GM12892 (cell line): ENCODE results near the gene TAS2R60.

Experiments used
- POLR2A ChIP-seq: IDR thresholded peaks from 2 replicates; pipeline ENCODE4 v1.6.1; 2011; ENCODE audit warnings: low read depth, low read length, control low read depth
- POLR2AphosphoS5 ChIP-seq: IDR thresholded peaks from 2 replicates; pipeline ENCODE4 v1.6.1; 2011; ENCODE audit warnings: low read depth, low read length, control low read depth

GRCh38 chr7:143434660-143435059 is 8.6 kb upstream of the TAS2R60 start:
- TF ChIP-seq POLR2A: no peak
- no peak for TF ChIP-seq POLR2AphosphoS5
